HG02759 (cell line): Measurements from ENCODE around the gene FAM53B.
A peak's percentile ranks its signal among the peaks of the same experiment; 100 is the strongest.

Source experiments
- ATAC-seq: cut with Tn5 transposase; IDR thresholded peaks from one replicate; pipeline ENCODE4 v1.9.1; 2021; ENCODE audit warnings: mild to moderate bottlenecking, moderate library complexity; ENCODE audit not compliant: unreplicated experiment

FAM53B gene

DNA sequence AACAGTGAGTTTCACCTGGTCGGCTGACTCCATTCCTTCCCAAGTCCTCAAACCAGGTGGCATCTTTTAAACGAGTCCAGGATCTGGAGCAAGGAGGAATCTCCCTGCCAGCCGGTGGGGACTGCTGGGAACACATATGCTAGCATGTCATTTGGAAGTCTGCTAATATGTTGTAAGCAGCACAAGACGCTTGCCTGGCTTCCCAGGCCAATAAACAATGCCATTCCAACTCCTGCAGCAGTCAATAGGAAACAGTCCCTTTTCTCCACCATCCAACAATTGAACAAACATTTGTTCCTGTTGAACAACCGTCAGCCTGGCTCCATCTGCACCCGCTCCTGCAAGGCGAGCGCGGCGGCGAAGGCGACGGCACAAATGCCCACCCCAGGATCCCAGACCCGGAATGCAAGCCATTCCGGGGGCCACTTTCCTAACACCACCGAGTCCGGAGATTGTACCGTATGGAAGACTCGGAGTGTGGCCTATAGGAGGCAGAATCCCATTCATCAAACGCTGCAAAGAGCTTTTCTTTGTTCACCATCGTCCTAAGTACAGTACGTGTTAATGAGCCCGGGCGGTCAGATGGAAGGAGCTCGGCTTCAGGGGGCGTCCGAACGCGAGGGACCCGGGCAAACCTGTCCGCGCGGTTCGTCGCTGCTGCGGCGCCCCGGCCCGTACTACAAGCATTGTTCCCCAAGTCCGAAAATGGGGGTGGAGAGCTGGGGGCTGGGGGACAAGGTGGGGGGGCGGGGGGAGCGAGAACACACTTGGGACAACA, 1.6 kb downstream of the FAM53B start:
- ATAC-seq, result no peak

- ATAC-seq, result no peak
Observed at GRCh38 chr10:124741922-124742412, 2.2 kb downstream of the FAM53B start.

- peak; percentile 42 for ATAC-seq
Observed at GRCh38 chr10:124741281-124741921, 2.8 kb downstream of the FAM53B start.

- ATAC-seq, result peak; percentile 15
Observed at GRCh38 chr10:124740369-124741280, 3.6 kb downstream of the FAM53B start.

GRCh38 chr10:124739986-124740368, 4.2 kb downstream of the FAM53B start:
- no peak for ATAC-seq

- ATAC-seq, result no peak
Observed at GRCh38 chr10:124739119-124739921, 4.9 kb downstream of the FAM53B start.

DNA sequence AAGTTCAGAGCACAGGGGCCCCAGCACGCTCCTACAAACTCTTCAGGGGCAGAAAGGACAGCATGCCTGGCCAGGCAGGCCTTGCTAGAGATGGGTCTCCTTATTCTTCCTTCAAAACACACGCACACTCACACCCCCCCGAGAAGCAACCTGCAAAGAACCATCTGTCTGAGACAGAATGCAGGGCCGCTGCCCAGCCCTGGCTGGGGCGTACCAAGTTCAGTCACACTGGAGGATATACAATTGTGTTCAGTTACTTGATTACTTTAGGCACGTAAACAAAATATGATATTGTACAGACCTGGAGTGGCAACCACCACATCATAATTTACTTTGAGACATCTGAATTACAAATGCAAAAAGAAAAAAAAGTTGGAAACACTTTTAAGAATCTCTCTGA, 5.7 kb downstream of the FAM53B start:
- no peak for ATAC-seq

- no peak for ATAC-seq
Observed at GRCh38 chr10:124737708-124738107, 6.5 kb downstream of the FAM53B start.

DNA sequence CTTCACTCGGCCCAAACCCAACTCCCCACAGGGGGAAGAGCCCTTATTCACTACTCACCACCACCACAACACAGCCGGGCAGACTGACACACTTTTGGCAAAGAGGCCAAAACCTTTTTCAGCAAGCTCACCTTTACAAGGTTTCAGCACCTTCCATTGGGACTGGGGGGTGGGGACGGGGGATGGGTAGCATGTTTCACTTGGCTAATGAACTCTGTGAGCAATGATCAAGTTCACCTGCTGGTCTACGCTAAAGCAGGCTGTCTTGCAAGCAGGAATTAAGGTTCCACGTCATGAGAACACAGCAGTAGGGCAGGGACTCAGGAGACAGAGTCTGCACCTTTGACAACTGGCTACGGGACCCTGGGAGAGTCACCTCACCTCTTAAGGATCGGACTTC, 7.0 kb downstream of the FAM53B start:
- no peak for ATAC-seq

- ATAC-seq, result no peak
Observed at GRCh38 chr10:124736491-124737136, 7.6 kb downstream of the FAM53B start.

DNA sequence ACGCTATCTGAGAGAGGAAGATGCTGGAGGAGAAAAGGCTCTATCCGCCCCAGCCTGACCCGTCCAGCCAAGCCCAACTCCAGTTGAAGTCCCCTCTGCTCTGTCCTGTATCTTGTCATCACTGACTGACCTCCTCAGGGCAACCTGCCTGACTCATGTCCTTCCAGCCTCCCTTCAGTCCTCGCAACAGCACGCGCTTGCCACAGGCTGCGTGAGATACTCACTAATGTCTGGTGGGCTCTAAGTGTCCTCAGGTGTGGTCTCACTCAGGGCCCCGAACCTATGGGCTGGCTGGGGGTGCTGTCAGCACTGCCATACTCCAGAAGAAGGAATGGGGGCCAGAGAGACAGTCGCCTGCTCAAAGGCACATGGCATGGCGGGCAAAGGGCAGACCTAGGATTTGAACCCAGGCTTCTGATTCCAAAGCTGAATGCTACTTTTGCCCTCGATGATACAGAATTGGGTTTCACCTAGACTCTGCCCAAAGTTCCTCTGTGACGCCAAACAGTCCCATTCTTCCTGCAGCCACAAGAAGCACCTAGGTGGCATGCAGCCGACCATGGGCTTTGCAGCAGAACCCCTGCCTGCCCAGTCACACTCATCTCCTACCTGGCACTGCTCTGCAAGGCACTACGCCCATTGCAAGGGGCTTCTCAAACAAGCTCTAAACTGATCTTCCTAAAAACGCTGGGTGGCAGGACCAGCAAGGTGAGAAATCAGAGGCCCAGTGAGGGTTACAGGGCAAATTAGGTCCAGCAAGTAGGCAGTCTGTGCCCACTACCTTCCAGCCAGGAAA, 8.5 kb downstream of the FAM53B start:
- no peak for ATAC-seq

GRCh38 chr10:124734311-124735166, 9.6 kb downstream of the FAM53B start:
- ATAC-seq, result no peak

DNA sequence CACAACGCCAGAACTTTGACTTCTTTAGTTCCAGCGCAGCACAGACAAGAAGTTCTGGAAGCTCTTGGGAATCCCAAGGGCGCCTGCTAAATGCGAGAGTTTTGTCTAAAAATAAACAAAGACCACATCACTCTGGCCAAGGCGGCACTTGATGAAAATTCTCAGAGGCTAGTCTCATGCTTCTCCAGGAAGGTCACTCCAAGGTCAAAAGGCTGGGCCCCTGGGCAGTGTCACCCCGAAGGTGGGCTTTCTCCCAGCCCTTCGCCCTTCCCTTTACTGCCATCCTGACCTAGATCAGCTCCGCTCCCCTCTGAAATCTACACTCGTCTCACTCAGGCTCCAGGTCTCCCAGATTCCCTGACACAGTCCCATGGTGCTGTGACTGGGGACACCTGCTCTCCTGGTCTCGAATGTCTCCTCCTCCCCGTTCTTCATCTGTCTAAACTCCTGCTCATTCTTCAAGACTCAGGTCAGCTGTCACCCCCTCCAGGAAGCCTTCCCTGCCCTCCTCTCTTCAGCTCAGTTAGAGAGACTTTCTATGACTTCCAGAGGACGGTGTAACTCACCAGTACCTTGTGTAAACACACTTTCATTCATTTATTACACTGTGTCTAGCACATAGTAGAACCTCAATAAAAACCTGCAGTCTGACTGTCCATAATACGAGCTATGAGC, 10.5 kb downstream of the FAM53B start:
- no peak for ATAC-seq

DNA sequence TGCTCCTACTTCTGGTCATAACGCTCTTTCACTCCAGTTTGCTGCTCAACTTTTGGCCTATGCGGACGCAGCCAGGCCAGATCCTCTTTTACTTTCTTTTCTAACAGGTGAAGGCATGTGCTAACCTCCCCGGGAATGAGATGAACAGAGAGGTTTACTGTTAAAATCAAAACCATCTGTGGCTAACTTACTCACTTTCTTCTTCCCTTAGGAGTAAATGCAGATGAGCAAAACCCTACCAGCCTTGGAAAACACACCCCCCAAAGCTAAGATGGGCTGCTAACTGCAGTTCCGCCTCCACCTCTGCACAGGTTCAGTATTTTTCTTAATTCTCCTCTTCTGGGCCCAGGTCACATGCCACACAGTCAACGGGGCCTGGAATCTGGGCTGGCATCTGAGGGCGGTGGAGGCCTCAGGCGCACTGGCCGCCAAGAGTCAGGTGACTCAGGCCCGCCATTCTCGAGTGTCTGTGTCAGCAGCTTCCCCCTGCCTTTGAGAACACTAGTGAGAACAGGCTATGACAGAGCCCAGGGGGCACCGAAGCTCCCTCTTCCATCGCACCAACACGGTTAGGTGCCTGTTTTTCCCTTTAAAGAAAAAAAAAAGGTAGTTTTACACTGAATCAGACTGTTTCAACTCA, 11.1 kb downstream of the FAM53B start:
- ATAC-seq, result peak; percentile 61

GRCh38 chr10:124731551-124731950, 12.6 kb downstream of the FAM53B start:
- no peak for ATAC-seq

DNA sequence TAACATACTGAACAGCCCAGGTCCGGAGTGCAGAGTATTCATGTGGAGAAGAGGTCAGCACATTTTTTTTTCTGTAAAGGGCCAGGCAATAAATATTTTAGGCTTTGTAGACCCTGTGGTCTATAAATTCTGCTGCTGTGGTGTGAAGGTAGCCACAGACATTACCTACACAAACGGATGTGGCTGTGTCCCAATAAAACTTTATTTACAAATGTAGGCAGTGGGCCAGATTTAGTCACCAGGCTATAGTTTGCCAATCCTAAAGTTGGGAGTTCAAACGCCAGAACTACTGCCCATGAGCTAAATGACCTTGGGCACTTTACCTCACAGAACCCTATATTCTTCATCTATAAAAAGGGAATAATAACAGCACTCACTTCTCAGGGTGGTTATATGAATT, 13.4 kb downstream of the FAM53B start:
- ATAC-seq, result no peak
